Upper lobe of right lung (tissue), 1 donor: Measurements from ENCODE around the gene TINCR. TPM values are rescaled to one million over a fixed set of nuclear protein-coding genes. Genes with fewer than 3 reads are reported as not detected.

ENCODE experiments used
- ATAC-seq: fragments of 200-7000 bp; cut with Tn5 transposase; one replicate; pipeline ENCODE4 v1.9.1; 2020; ENCODE audit warnings: mild to moderate bottlenecking, moderate library complexity
- DNase-seq: peaks from one replicate; pipeline ENCODE4 v3.0.0-alpha.2; 2020
- H3K27ac ChIP-seq: fragments of 200-600 bp; one replicate; pipeline ENCODE4 v1.8.0; 2022
- H3K27me3 ChIP-seq: fragments of 200-600 bp; one replicate; pipeline ENCODE4 v1.8.0; 2022; ENCODE audit warnings: mild to moderate bottlenecking
- H3K36me3 ChIP-seq: fragments of 200-600 bp; one replicate; pipeline ENCODE4 v1.8.0; 2022
- H3K4me1 ChIP-seq: fragments of 200-600 bp; one replicate; pipeline ENCODE4 v1.8.0; 2022
- H3K4me3 ChIP-seq: fragments of 200-600 bp; one replicate; pipeline ENCODE4 v1.8.0; 2022; ENCODE audit warnings: mild to moderate bottlenecking
- H3K9me3 ChIP-seq: fragments of 200-600 bp; one replicate; pipeline ENCODE4 v1.8.0; 2022
- CTCF ChIP-seq: fragments of 200-600 bp; IDR thresholded peaks from one replicate; pipeline ENCODE4 v1.8.0; 2022; ENCODE audit warnings: antibody characterized with exemption
- intact Hi-C: fragments of 100-400 bp; cut with DNase I; formaldehyde crosslinking; loops from one replicate; pipeline ENCODE4 v1.11.0; 2022
- total RNA-seq: library from RNA; stranded (reverse); fragmentation: NEBNext Ultra II Directional; extraction: Animal tissue kit (Norgen Biotek cat#: 25700); gene quantifications from one replicate; pipeline ENCODE4 v1.2.1, GENCODE V29; 2021
- donor health status: DM: no; HTN: yes; CAD: no; lungs with severe emphysema.

TINCR gene
- total RNA-seq, 1 donor from 2014 or later = 5.6 TPM

- no peak for TF ChIP-seq CTCF
- DNase-seq (no peak), ATAC-seq (no peak)
- peaks cover 92% of the 10 kb centered on the region for H3K36me3 ChIP-seq
- H3K4me1 ChIP-seq = no peaks in the 10 kb centered on the region
- H3K4me3 ChIP-seq = no peak overlapping the region
- no peaks in the 10 kb centered on the region for H3K9me3 ChIP-seq
- intact Hi-C loops = no loop called here
- no peaks in the 10 kb centered on the region for H3K27me3 ChIP-seq
- H3K27ac ChIP-seq = no peak overlapping the region
These were observed 40.5 kb upstream of the TINCR start for GRCh38 chr19:5608291-5608690.

GRCh38 chr19:5607318-5608275 is 39.8 kb upstream of the TINCR start:
- Histone ChIP-seq H3K4me3 (no peak overlapping the region), H3K9me3 (no peaks in the 10 kb centered on the region), H3K27ac (no peak overlapping the region), H3K4me1 (no peaks in the 10 kb centered on the region), H3K27me3 (no peaks in the 10 kb centered on the region), H3K36me3 (peaks cover 92% of the 10 kb centered on the region)
- no peak for ATAC-seq
- intact Hi-C loops = no loop called here
- TF ChIP-seq CTCF = no peak
- DNase-seq = no peak

- no peak for ATAC-seq
- H3K9me3 ChIP-seq = no peaks in the 10 kb centered on the region
- H3K36me3 ChIP-seq = peaks cover 98% of the 10 kb centered on the region
- intact Hi-C loops = no loop called here
- H3K4me1 ChIP-seq = no peaks in the 10 kb centered on the region
- no peak for TF ChIP-seq CTCF
- H3K4me3 ChIP-seq = no peak overlapping the region
- H3K27ac ChIP-seq = no peak overlapping the region
- no peak for DNase-seq
- H3K27me3 ChIP-seq = no peaks in the 10 kb centered on the region
These were observed 37.6 kb upstream of the TINCR start for GRCh38 chr19:5605362-5605761.

- TF ChIP-seq CTCF = no peak
- H3K36me3 ChIP-seq = peaks cover 98% of the 10 kb centered on the region
These were observed 35.9 kb upstream of the TINCR start for GRCh38 chr19:5603626-5604025.

GRCh38 chr19:5600797-5601196 is 33.0 kb upstream of the TINCR start:
- DNase-seq (no peak), ATAC-seq (no peak)
- no peaks in the 10 kb centered on the region for H3K27me3 ChIP-seq
- H3K4me1 ChIP-seq = no peaks in the 10 kb centered on the region
- TF ChIP-seq CTCF = no peak
- intact Hi-C loops = no loop called here
- peaks cover 98% of the 10 kb centered on the region for H3K36me3 ChIP-seq
- no peaks in the 10 kb centered on the region for H3K9me3 ChIP-seq
- H3K4me3 ChIP-seq = no peak overlapping the region
- H3K27ac ChIP-seq = no peak overlapping the region

More at GRCh38 chr19:5603626-5604025, 35.9 kb upstream of the TINCR start:
- ATAC-seq = no peak
- intact Hi-C loops = no loop called here
- DNase-seq = no peak
- H3K27ac ChIP-seq = no peak overlapping the region
- H3K9me3 ChIP-seq = no peaks in the 10 kb centered on the region
- H3K4me3 ChIP-seq = no peak overlapping the region
- no peaks in the 10 kb centered on the region for H3K4me1 ChIP-seq
- no peaks in the 10 kb centered on the region for H3K27me3 ChIP-seq
